GM12874 (cell line): ENCODE data around the gene CFAP46.

Source experiments
- TF ChIP-seq, protein P1 (sequence below): IDR thresholded peaks from 2 replicates; pipeline ENCODE4 v1.5.1; 2011; ENCODE audit warnings: low read depth, mild to moderate bottlenecking, control low read depth, low read length, moderate library complexity; ENCODE audit not compliant: insufficient read depth

Gene CFAP46

DNA sequence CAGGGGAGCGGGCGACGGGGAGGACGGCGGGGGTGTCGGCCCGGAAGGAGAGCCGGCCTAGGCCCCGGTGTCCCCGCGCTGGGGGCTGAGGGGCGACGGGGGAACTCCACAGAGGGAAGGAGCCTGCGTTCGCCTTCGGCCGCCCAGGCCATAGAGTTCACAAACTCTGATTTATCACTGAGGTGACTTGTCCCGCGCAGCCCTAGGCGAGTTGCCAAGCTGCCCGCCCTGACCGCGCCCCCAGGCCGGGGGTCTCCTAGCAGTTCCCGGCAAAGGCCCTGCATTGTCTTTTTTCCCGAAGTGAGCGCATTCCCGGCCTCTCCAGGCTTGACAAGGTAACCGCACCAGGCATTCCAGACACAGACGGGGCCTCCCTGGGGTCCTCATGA is 153.5 kb downstream of the CFAP46 start:
- TF ChIP-seq, protein P1, sequence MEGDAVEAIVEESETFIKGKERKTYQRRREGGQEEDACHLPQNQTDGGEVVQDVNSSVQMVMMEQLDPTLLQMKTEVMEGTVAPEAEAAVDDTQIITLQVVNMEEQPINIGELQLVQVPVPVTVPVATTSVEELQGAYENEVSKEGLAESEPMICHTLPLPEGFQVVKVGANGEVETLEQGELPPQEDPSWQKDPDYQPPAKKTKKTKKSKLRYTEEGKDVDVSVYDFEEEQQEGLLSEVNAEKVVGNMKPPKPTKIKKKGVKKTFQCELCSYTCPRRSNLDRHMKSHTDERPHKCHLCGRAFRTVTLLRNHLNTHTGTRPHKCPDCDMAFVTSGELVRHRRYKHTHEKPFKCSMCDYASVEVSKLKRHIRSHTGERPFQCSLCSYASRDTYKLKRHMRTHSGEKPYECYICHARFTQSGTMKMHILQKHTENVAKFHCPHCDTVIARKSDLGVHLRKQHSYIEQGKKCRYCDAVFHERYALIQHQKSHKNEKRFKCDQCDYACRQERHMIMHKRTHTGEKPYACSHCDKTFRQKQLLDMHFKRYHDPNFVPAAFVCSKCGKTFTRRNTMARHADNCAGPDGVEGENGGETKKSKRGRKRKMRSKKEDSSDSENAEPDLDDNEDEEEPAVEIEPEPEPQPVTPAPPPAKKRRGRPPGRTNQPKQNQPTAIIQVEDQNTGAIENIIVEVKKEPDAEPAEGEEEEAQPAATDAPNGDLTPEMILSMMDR: no peak

DNA sequence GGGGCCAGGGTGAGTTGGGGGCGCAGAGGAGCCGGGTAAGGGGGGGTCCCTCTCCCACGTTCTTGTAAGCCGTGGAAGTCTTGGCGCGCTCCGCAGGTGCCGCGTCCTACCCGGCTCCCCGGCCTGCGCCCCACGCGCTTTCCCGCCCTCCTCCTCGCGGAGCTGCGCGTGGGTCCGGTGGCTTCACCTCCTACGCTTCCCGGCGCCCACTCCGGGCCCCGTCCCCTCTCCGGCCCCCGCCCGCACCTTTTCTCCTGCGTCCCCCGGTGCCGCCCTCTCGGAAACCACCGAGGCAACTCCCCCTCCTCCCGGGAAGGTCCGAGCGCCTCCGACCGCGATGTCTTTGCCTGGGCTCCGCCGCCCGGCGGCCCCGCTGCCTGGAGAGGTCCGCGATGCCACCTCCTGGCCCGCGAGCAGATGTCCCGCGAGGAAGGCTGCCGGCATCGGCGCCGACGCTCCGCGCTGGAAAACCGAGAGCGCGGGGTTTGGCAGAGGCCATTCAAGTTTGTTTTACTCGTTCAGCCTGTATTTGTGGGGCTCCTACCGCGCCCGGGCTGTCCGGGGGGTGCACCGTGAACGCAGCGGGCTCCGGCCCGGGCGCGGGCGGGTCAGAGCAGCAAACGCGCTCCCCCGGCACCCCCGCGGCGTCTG is 154.1 kb downstream of the CFAP46 start:
- TF ChIP-seq, protein P1: no peak

DNA sequence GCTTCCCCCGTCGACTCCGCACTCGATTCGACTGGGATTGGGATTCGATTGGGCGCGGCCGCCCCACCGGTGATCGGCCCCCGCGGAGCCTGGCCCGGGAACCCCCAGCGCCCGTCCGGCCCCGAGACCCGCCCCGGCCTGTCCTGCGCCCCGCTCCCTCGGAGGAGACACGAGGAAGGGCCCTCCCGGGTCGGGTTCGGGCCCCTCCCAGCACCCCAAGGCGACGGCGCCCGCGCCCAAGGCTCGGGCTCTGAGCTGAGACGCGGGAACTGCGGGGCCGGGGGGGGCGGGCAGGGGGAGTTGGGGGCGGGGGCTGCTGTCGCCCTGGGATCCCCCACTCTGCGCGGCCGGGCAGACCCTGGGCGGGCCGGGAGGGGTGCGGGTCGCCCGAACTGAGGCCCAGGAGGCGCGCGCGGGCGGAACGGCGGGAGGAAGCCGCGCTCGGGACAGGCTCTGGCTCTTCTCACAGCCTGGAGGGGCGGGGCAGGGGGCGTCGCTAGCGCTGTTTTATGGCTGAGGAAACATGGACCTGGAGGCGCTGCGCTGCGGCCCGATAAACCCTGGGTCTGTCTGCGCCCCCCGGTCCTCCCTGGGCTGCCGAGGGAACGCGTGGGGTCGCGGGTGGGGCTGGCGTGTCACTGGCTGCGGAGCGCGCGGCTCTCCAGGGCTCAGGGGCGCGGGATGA is 154.7 kb downstream of the CFAP46 start:
- TF ChIP-seq, protein P1: no peak

DNA sequence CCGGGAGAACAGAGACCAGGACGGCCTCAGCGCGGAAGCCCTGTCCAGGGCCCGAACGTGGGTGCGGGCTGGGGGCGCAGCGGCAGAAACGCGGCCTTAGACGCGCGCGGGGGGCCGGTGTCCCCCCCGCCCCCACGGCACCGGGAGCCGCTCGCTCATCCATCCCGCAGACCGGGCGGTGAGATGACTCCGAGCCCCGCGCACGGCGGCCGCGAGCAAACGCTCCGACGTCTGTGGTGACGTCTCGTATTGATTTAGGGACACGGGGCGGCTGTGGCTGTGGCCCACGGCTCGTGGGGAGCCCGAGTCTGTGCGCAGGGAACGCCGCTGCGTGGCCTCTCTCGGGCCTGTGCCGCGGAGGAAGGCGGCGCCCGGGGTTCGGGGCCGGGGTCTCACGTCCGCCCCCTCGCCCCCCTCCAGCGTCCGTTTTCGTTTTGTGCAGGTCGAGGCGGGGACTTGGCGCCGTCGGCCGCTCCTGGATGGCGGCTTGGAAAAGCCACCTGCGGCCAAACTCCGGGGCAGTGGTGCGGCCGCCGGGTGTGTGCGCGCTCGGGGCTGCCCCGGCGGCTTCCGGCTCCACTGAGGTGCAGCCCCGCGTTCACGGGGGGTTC is 155.4 kb downstream of the CFAP46 start:
- TF ChIP-seq, protein P1: no peak

DNA sequence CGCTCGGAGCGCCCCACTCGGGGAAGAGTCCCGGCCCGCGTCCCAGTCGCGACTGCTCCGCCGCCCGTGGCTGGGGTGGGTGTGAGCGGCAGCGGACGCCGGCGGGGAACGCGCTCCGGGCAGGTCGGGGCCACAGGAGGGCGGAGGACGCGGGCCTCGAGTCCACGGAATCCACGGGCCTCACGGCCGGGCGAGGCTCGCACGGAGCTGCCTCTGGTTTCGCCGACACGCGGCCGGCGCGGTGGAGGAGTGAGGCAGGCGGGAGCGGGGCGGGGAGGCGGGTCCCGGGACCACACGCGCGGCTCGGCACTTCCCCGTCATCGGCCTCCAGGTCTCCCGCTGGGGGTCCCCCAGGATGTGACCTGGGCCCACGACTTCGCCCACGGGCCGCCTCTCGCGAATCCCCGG is 155.9 kb downstream of the CFAP46 start:
- TF ChIP-seq, protein P1: no peak

DNA sequence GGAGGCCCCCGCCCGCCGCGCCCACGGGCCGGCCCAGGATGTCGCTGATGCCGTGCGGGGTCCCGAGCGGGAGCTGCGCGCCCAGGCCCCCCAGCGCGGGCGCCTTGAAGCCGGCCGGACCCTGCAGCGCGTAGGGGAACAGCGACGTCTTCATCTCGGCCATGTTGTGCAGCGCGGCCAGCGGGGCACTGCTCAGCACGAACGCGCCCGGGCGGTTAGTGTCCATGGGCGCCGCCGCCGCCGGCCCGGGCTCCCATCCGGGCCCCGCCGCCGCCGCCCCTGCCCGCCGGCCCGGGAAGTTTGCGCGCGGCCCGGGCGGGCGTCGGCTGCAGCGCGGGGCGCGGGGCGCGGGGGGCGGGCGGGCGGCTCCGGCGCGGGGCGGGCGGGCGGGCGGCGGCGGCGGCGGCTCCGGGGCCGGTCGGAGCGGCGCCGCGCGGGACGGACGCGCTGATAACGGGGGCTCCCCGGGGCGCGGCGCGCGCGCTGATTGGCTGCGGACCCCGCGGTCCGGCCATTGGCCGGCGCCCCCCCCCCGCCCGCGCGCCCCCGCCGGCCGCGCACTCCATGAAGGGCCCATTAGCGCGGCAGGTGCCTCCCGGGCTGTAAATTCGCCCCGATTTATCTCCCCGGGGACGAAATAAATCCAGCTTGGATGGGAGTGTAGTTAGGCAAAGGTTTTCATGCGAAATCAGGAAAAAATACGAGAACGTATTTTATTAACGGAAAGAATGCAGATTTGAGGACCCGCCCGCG is 156.5 kb downstream of the CFAP46 start, which contains the start of gene NKX6-2:
NKX6-2 (minus strand) TSS at position 425 of the 753 bp plus-strand sequence; CDS start at position 226, 199 bp downstream.
- TF ChIP-seq, protein P1: no peak
